ENCODE data around the gene TRAF3IP3. TPM values are rescaled to one million over a fixed set of nuclear protein-coding genes. Genes with fewer than 3 reads are reported as not detected.

Gene TRAF3IP3
- polyA plus RNA-seq, 2 of the 4 experiments (the other 2 are of a cell fraction), result not detected

DNA sequence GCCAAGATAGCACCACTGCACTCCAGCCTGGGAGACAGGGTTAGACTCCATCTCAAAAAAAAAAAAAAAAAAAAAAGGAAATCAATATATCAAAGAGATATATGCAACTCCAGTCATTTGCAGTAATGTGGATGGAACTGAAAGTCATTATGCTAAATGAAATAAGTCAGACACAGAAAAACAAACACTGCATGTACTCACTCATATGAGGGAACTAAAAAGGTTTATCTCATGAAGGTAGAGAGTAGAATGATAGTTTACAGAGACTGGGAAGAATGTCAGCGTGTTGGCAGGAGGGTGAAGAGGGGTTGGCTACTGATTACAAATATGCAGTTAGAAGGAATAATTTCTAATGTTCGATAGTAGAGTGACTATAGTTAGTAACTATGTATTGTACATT, 38.0 kb upstream of the TRAF3IP3 start:
- WGBS (ENCODE audit: missing lambda C conversion rate), result 3% methylated on average over 2 of the region's 2 CpGs
- ATAC-seq, result no peak
- FAIRE-seq, result no peak
- TF ChIP-seq, protein P1, sequence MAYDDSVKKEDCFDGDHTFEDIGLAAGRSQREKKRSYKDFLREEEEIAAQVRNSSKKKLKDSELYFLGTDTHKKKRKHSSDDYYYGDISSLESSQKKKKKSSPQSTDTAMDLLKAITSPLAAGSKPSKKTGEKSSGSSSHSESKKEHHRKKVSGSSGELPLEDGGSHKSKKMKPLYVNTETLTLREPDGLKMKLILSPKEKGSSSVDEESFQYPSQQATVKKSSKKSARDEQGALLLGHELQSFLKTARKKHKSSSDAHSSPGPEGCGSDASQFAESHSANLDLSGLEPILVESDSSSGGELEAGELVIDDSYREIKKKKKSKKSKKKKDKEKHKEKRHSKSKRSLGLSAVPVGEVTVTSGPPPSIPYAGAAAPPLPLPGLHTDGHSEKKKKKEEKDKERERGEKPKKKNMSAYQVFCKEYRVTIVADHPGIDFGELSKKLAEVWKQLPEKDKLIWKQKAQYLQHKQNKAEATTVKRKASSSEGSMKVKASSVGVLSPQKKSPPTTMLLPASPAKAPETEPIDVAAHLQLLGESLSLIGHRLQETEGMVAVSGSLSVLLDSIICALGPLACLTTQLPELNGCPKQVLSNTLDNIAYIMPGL (CRISPR knock-in tag; IDR thresholded peaks at IDR 0.05; ENCODE audit: borderline replicate concordance), result no peak
- TF ChIP-seq, protein P2, sequence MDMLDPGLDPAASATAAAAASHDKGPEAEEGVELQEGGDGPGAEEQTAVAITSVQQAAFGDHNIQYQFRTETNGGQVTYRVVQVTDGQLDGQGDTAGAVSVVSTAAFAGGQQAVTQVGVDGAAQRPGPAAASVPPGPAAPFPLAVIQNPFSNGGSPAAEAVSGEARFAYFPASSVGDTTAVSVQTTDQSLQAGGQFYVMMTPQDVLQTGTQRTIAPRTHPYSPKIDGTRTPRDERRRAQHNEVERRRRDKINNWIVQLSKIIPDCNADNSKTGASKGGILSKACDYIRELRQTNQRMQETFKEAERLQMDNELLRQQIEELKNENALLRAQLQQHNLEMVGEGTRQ (IDR thresholded peaks at IDR 0.05), result no peak
- no peak for TF ChIP-seq JUN (IDR thresholded peaks at IDR 0.05)
- no peak for TF ChIP-seq TP53 (CRISPR knock-in tag; IDR thresholded peaks at IDR 0.05)
- no peak for TF ChIP-seq HEYL (CRISPR knock-in tag; IDR thresholded peaks at IDR 0.05)
- TF ChIP-seq HOXB13 (CRISPR knock-in tag; IDR thresholded peaks at IDR 0.05; ENCODE audit: low read depth), result no peak
- TF ChIP-seq NPAS2 (CRISPR knock-in tag; IDR thresholded peaks at IDR 0.05; ENCODE audit: borderline replicate concordance), result no peak
- TF ChIP-seq CBX2 (IDR thresholded peaks at IDR 0.05; ENCODE audit: borderline replicate concordance, low read depth), result no peak
- TF ChIP-seq MAFK (IDR thresholded peaks at IDR 0.05; ENCODE audit: partially characterized antibody), result no peak
- TF ChIP-seq POLR2A (IDR thresholded peaks at IDR 0.05; ENCODE audit: low read length), result no peak
- TF ChIP-seq HOXB5 (CRISPR knock-in tag; IDR thresholded peaks at IDR 0.05), result no peak
- TF ChIP-seq ZC3H11A (IDR thresholded peaks at IDR 0.05), result no peak
- no peak for TF ChIP-seq RCOR1 (IDR thresholded peaks at IDR 0.05; ENCODE audit: low read depth, low read length)
- TF ChIP-seq SMC3 (IDR thresholded peaks at IDR 0.05), result no peak
- TF ChIP-seq BHLHE40 (IDR thresholded peaks at IDR 0.05; ENCODE audit: low read depth, low read length), result no peak
- no peak for TF ChIP-seq NR3C1 (IDR thresholded peaks at IDR 0.05)
- TF ChIP-seq, protein P3, sequence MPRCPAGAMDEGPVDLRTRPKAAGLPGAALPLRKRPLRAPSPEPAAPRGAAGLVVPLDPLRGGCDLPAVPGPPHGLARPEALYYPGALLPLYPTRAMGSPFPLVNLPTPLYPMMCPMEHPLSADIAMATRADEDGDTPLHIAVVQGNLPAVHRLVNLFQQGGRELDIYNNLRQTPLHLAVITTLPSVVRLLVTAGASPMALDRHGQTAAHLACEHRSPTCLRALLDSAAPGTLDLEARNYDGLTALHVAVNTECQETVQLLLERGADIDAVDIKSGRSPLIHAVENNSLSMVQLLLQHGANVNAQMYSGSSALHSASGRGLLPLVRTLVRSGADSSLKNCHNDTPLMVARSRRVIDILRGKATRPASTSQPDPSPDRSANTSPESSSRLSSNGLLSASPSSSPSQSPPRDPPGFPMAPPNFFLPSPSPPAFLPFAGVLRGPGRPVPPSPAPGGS (IDR thresholded peaks at IDR 0.05), result no peak
- DNase-seq (ENCODE audit: low read depth in 1 of 2, low spot score in 1 of 2), result no peak
- POLR2A ChIA-PET, result no interaction called here
- no peaks in the 10 kb centered on the region for H3K4me1 ChIP-seq
- no peak overlapping the region for H3K27ac ChIP-seq
- CTCF ChIA-PET, result no interaction called here
- H3K9me3 ChIP-seq, result no peaks in the 10 kb centered on the region
- no peak overlapping the region for H3K4me2 ChIP-seq
- no peak overlapping the region for H3K4me3 ChIP-seq

DNA sequence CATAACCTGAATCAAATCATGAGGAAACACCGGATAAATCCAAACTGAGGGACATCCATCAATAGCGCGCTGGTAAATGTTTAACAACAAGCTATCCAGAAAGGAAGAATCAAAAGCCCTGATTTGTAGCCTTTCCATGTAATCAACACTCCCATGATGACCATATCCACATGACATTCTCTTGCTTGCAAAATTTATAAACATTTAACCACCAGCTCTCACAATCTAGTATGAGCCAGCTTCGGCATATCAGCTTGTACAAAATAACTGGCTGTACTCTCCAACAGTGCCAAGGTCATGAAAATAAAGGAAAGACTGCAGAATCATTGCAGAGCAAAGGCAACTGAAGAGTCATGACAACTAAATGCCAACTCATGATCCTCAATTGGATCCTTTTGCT, 35.5 kb upstream of the TRAF3IP3 start:
- no peak overlapping the region for H3K4me3 ChIP-seq
- no peak overlapping the region for H3K4me2 ChIP-seq
- DNase-seq (ENCODE audit: low read depth in 1 of 2, low spot score in 1 of 2), result no peak
- H3K27ac ChIP-seq, result no peak overlapping the region
- ATAC-seq, result no peak
- POLR2A ChIA-PET, result no interaction called here
- TF ChIP-seq PHF8 (IDR thresholded peaks at IDR 0.05; ENCODE audit: borderline replicate concordance, low read depth), result no peak
- no peak for TF ChIP-seq FOSB (CRISPR knock-in tag; IDR thresholded peaks at IDR 0.05)
- FAIRE-seq, result no peak
- WGBS (ENCODE audit: missing lambda C conversion rate), result 64% methylated on average over 4 of the region's 4 CpGs
- no peaks in the 10 kb centered on the region for H3K4me1 ChIP-seq
- CTCF ChIA-PET, result no interaction called here
- no peaks in the 10 kb centered on the region for H3K9me3 ChIP-seq

DNA sequence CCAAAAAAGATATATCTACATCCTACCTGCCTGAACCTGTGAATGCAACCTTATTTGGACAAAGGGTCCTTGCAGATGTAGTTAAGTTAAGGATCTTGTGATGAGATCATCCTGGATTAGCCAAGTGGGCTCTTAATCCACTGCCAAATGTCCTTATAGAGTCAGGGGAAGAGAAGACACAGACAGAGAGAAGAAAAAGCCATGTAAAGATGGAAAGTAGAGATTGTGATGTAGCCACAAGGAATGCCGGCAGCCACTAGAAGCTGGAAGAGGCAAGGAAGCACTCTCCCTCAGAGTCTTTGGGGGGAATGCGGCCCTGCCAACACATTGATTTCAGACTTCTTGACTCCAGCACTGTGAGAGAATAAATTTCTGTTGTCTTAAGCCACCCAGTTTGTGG, 35.0 kb upstream of the TRAF3IP3 start:
- POLR2A ChIA-PET, result no interaction called here
- CTCF ChIA-PET, result no interaction called here
- Histone ChIP-seq H3K4me1 (no peaks in the 10 kb centered on the region), H3K4me3 (no peak overlapping the region), H3K27ac (no peak overlapping the region), H3K4me2 (no peak overlapping the region), H3K9me3 (no peaks in the 10 kb centered on the region)
- WGBS (ENCODE audit: missing lambda C conversion rate), result 60% methylated on average over 2 of the region's 2 CpGs
- no peak for FAIRE-seq
- no peak for TF ChIP-seq RARB (CRISPR knock-in tag; IDR thresholded peaks at IDR 0.05)
- TF ChIP-seq, protein P4, sequence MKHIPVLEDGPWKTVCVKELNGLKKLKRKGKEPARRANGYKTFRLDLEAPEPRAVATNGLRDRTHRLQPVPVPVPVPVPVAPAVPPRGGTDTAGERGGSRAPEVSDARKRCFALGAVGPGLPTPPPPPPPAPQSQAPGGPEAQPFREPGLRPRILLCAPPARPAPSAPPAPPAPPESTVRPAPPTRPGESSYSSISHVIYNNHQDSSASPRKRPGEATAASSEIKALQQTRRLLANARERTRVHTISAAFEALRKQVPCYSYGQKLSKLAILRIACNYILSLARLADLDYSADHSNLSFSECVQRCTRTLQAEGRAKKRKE (CRISPR knock-in tag; IDR thresholded peaks at IDR 0.05; ENCODE audit: low read depth), result no peak
- no peak for TF ChIP-seq ZC3H11A (IDR thresholded peaks at IDR 0.05)
- TF ChIP-seq, protein P5, sequence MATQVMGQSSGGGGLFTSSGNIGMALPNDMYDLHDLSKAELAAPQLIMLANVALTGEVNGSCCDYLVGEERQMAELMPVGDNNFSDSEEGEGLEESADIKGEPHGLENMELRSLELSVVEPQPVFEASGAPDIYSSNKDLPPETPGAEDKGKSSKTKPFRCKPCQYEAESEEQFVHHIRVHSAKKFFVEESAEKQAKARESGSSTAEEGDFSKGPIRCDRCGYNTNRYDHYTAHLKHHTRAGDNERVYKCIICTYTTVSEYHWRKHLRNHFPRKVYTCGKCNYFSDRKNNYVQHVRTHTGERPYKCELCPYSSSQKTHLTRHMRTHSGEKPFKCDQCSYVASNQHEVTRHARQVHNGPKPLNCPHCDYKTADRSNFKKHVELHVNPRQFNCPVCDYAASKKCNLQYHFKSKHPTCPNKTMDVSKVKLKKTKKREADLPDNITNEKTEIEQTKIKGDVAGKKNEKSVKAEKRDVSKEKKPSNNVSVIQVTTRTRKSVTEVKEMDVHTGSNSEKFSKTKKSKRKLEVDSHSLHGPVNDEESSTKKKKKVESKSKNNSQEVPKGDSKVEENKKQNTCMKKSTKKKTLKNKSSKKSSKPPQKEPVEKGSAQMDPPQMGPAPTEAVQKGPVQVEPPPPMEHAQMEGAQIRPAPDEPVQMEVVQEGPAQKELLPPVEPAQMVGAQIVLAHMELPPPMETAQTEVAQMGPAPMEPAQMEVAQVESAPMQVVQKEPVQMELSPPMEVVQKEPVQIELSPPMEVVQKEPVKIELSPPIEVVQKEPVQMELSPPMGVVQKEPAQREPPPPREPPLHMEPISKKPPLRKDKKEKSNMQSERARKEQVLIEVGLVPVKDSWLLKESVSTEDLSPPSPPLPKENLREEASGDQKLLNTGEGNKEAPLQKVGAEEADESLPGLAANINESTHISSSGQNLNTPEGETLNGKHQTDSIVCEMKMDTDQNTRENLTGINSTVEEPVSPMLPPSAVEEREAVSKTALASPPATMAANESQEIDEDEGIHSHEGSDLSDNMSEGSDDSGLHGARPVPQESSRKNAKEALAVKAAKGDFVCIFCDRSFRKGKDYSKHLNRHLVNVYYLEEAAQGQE (IDR thresholded peaks at IDR 0.05), result no peak
- TF ChIP-seq, protein P6, sequence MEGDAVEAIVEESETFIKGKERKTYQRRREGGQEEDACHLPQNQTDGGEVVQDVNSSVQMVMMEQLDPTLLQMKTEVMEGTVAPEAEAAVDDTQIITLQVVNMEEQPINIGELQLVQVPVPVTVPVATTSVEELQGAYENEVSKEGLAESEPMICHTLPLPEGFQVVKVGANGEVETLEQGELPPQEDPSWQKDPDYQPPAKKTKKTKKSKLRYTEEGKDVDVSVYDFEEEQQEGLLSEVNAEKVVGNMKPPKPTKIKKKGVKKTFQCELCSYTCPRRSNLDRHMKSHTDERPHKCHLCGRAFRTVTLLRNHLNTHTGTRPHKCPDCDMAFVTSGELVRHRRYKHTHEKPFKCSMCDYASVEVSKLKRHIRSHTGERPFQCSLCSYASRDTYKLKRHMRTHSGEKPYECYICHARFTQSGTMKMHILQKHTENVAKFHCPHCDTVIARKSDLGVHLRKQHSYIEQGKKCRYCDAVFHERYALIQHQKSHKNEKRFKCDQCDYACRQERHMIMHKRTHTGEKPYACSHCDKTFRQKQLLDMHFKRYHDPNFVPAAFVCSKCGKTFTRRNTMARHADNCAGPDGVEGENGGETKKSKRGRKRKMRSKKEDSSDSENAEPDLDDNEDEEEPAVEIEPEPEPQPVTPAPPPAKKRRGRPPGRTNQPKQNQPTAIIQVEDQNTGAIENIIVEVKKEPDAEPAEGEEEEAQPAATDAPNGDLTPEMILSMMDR (IDR thresholded peaks at IDR 0.05), result no peak
- TF ChIP-seq, protein P7, sequence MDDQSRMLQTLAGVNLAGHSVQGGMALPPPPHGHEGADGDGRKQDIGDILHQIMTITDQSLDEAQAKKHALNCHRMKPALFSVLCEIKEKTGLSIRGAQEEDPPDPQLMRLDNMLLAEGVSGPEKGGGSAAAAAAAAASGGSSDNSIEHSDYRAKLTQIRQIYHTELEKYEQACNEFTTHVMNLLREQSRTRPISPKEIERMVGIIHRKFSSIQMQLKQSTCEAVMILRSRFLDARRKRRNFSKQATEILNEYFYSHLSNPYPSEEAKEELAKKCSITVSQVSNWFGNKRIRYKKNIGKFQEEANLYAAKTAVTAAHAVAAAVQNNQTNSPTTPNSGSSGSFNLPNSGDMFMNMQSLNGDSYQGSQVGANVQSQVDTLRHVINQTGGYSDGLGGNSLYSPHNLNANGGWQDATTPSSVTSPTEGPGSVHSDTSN (IDR thresholded peaks at IDR 0.05), result no peak
- no peak for DNase-seq (ENCODE audit: low read depth in 1 of 2, low spot score in 1 of 2)
- no peak for ATAC-seq

Measured in A549 (cell line).